ENCODE data around the gene PPP2R1A. TPM values are rescaled to one million over a fixed set of nuclear protein-coding genes. Genes with fewer than 3 reads are reported as not detected.
A peak's percentile ranks its signal among the peaks of the same experiment; 100 is the strongest.
"Not testable (repeated sequence)": the region's sequence is repeated elsewhere in the genome, so short reads cannot be mapped to it uniquely, and the experiment has no call there.

PPP2R1A gene
- total RNA-seq, 3 donors from 2014 or later: 145 to 198 (median 175) TPM

- Histone ChIP-seq H3K4me3 (peak overlapping the region in 1 of 3 donors; percentile 19), H3K9me3 (no peaks in the 10 kb centered on the region), H3K36me3 (no peaks in the 10 kb centered on the region), H3K27me3 (no peaks in the 10 kb centered on the region), H3K4me1 (no peaks in the 10 kb centered on the region), H3K27ac (peak overlapping the region; percentile 60 to 87)
- intact Hi-C loops (cut with DNase I; ENCODE audit: low total_unique reads): no loop called here
- peak in 1 of 2 donors; percentile 35 for DNase-seq (ENCODE audit: low spot score in 2 of 2)
- TF ChIP-seq POLR2AphosphoS5 (IDR thresholded peaks at IDR 0.05) (peak in 2 of 3 donors; percentile 28 to 76), POLR2A (IDR thresholded peaks at IDR 0.05) (no peak)
Observed at GRCh38 chr19:52200044-52200443, 10.2 kb downstream of the PPP2R1A start.

GRCh38 chr19:52200755-52201391 lies 11.0 kb downstream of the PPP2R1A start:
- intact Hi-C loops (cut with DNase I; ENCODE audit: low total_unique reads); H3K4me3 ChIP-seq; H3K4me1 ChIP-seq; H3K36me3 ChIP-seq; H3K27me3 ChIP-seq; H3K9me3 ChIP-seq; DNase-seq (ENCODE audit: low spot score in 2 of 2): not testable (repeated sequence)
- peak overlapping the region; percentile 60 to 87 for H3K27ac ChIP-seq

- H3K4me1 ChIP-seq: no peaks in the 10 kb centered on the region
- no peaks in the 10 kb centered on the region for H3K9me3 ChIP-seq
- no peaks in the 10 kb centered on the region for H3K36me3 ChIP-seq
- no peak overlapping the region for H3K4me3 ChIP-seq
- H3K27me3 ChIP-seq: no peaks in the 10 kb centered on the region
- intact Hi-C loops (cut with DNase I; ENCODE audit: low total_unique reads): no loop called here
- DNase-seq (ENCODE audit: low spot score in 2 of 2): no peak
- no peak overlapping the region for H3K27ac ChIP-seq
- TF ChIP-seq POLR2A (IDR thresholded peaks at IDR 0.05): no peak
- no peak for TF ChIP-seq POLR2AphosphoS5 (IDR thresholded peaks at IDR 0.05)
- TF ChIP-seq CTCF (IDR thresholded peaks at IDR 0.05): no peak
Observed at GRCh38 chr19:52206481-52206880, 16.6 kb downstream of the PPP2R1A start.

GRCh38 chr19:52211203-52211602 lies 21.4 kb downstream of the PPP2R1A start:
- Histone ChIP-seq H3K27me3 (no peaks in the 10 kb centered on the region), H3K9me3 (no peaks in the 10 kb centered on the region), H3K27ac (no peak overlapping the region), H3K4me3 (no peak overlapping the region), H3K36me3 (peaks cover 7% of the 10 kb centered on the region), H3K4me1 (no peaks in the 10 kb centered on the region)
- no peak for DNase-seq (ENCODE audit: low spot score in 2 of 2)
- intact Hi-C loops (cut with DNase I; ENCODE audit: low total_unique reads): no loop called here
- TF ChIP-seq POLR2AphosphoS5 (IDR thresholded peaks at IDR 0.05): no peak
- no peak for TF ChIP-seq POLR2A (IDR thresholded peaks at IDR 0.05)
- TF ChIP-seq CTCF (IDR thresholded peaks at IDR 0.05): no peak

GRCh38 chr19:52211926-52212571 lies 22.2 kb downstream of the PPP2R1A start:
- no peak for DNase-seq (ENCODE audit: low spot score in 2 of 2)
- no peak overlapping the region for H3K4me3 ChIP-seq
- intact Hi-C loops (cut with DNase I; ENCODE audit: low total_unique reads): no loop called here
- H3K27me3 ChIP-seq: no peaks in the 10 kb centered on the region
- H3K4me1 ChIP-seq: no peaks in the 10 kb centered on the region
- H3K36me3 ChIP-seq: peaks cover 7% of the 10 kb centered on the region
- no peak for TF ChIP-seq CTCF (IDR thresholded peaks at IDR 0.05)
- no peak for TF ChIP-seq POLR2A (IDR thresholded peaks at IDR 0.05)
- no peak for TF ChIP-seq POLR2AphosphoS5 (IDR thresholded peaks at IDR 0.05)
- H3K9me3 ChIP-seq: no peaks in the 10 kb centered on the region
- H3K27ac ChIP-seq: no peak overlapping the region

GRCh38 chr19:52212572-52213255 lies 22.9 kb downstream of the PPP2R1A start:
- no peak overlapping the region for H3K4me3 ChIP-seq
- peaks cover 7% of the 10 kb centered on the region for H3K36me3 ChIP-seq
- H3K27me3 ChIP-seq: no peaks in the 10 kb centered on the region
- no peaks in the 10 kb centered on the region for H3K9me3 ChIP-seq
- DNase-seq (ENCODE audit: low spot score in 2 of 2): no peak
- intact Hi-C loops (cut with DNase I; ENCODE audit: low total_unique reads): no loop called here
- TF ChIP-seq CTCF (IDR thresholded peaks at IDR 0.05): no peak
- no peak for TF ChIP-seq POLR2AphosphoS5 (IDR thresholded peaks at IDR 0.05)
- TF ChIP-seq POLR2A (IDR thresholded peaks at IDR 0.05): no peak
- H3K27ac ChIP-seq: peak overlapping the region in 1 of 2 donors; percentile 7
- H3K4me1 ChIP-seq: no peaks in the 10 kb centered on the region
